ENCODE data around the gene PIGR. TPM values are rescaled to one million over a fixed set of nuclear protein-coding genes. Genes with fewer than 3 reads are reported as not detected.

Gene PIGR
- polyA plus RNA-seq, 4 donors: 0.87 to 1.7 (median 1.4) TPM

- DNase-seq (ENCODE audit: low read depth in 4 of 4, low spot score in 3 of 4): no peak
Observed at GRCh38 chr1:206895325-206895724, 50.9 kb downstream of the PIGR start.

- DNase-seq (ENCODE audit: low read depth in 4 of 4, low spot score in 3 of 4): no peak
Observed at GRCh38 chr1:206893380-206893779, 52.9 kb downstream of the PIGR start.

GRCh38 chr1:206892351-206892984 lies 53.8 kb downstream of the PIGR start:
- DNase-seq (ENCODE audit: low read depth in 4 of 4, low spot score in 3 of 4): no peak

GRCh38 chr1:206891412-206891811 lies 54.9 kb downstream of the PIGR start:
- DNase-seq (ENCODE audit: low read depth in 4 of 4, low spot score in 3 of 4): no peak

GRCh38 chr1:206890125-206891060 lies 55.9 kb downstream of the PIGR start:
- no peak for DNase-seq (ENCODE audit: low read depth in 4 of 4, low spot score in 3 of 4)

GRCh38 chr1:206887701-206888100 lies 58.6 kb downstream of the PIGR start:
- no peak for DNase-seq (ENCODE audit: low read depth in 4 of 4, low spot score in 3 of 4)

- no peak for DNase-seq (ENCODE audit: low read depth in 4 of 4, low spot score in 3 of 4)
Observed at GRCh38 chr1:206886831-206887230, 59.4 kb downstream of the PIGR start.

- DNase-seq (ENCODE audit: low read depth in 4 of 4, low spot score in 3 of 4): no peak
Observed at GRCh38 chr1:206885341-206886060, 60.8 kb downstream of the PIGR start.

GRCh38 chr1:206883876-206884275 lies 62.4 kb downstream of the PIGR start:
- no peak for DNase-seq (ENCODE audit: low read depth in 4 of 4, low spot score in 3 of 4)

- no peak for DNase-seq (ENCODE audit: low read depth in 4 of 4, low spot score in 3 of 4)
Observed at GRCh38 chr1:206883160-206883559, 63.1 kb downstream of the PIGR start.

GRCh38 chr1:206882555-206882954 lies 63.7 kb downstream of the PIGR start:
- no peak for DNase-seq (ENCODE audit: low read depth in 4 of 4, low spot score in 3 of 4)

- no peak for DNase-seq (ENCODE audit: low read depth in 4 of 4, low spot score in 3 of 4)
Observed at GRCh38 chr1:206880314-206880713, 66.0 kb downstream of the PIGR start.

Other genes with a start within 250 kb of the PIGR start
- under 1 TPM; 0.39 to 0.82 (median 0.60) TPM for gene IL19, start 175.7 kb downstream of the PIGR start, polyA plus RNA-seq (ENCODE audit: insufficient read length in 4 of 4)
- gene IL10, start 174.0 kb downstream of the PIGR start, polyA plus RNA-seq (ENCODE audit: insufficient read length in 4 of 4): under 1 TPM; 0.21 to 0.74 (median 0.58) TPM
- gene IL20, start 80.8 kb downstream of the PIGR start, polyA plus RNA-seq (ENCODE audit: insufficient read length in 4 of 4): not detected
- gene IL24, start 49.0 kb downstream of the PIGR start, polyA plus RNA-seq (ENCODE audit: insufficient read length in 4 of 4): under 1 TPM; 0.25 to 0.42 (median 0.38) TPM
- 1 to 10 TPM; 2.1 to 2.7 (median 2.5) TPM for gene FCMR, start 24.5 kb downstream of the PIGR start, polyA plus RNA-seq (ENCODE audit: insufficient read length in 4 of 4)
- 10 to 100 TPM in 2 of 4 donors, 1 to 10 TPM in 2; 7.0 to 16.0 (median 9.7) TPM for gene FCAMR, start 24.0 kb upstream of the PIGR start, polyA plus RNA-seq (ENCODE audit: insufficient read length in 4 of 4)
- 10 to 100 TPM; 19.9 to 27.5 (median 23.8) TPM for gene C1orf116, start 86.3 kb upstream of the PIGR start, polyA plus RNA-seq (ENCODE audit: insufficient read length in 4 of 4)
- gene YOD1, start 104.7 kb upstream of the PIGR start, polyA plus RNA-seq (ENCODE audit: insufficient read length in 4 of 4): 10 to 100 TPM; 13.0 to 17.5 (median 16.5) TPM
- 10 to 100 TPM; 15.4 to 18.2 (median 17.6) TPM for gene PFKFB2, start 106.8 kb upstream of the PIGR start, polyA plus RNA-seq (ENCODE audit: insufficient read length in 4 of 4)
- gene C4BPB, start 142.4 kb upstream of the PIGR start, polyA plus RNA-seq (ENCODE audit: insufficient read length in 4 of 4): under 1 TPM; 0.32 to 0.51 (median 0.49) TPM
- under 1 TPM; 0.49 to 0.91 (median 0.68) TPM for gene C4BPA, start 157.8 kb upstream of the PIGR start, polyA plus RNA-seq (ENCODE audit: insufficient read length in 4 of 4)

All from right renal pelvis (tissue), 4 donors.